ENCODE data around the gene RAP1GAP. TPM values are rescaled to one million over a fixed set of nuclear protein-coding genes. Genes with fewer than 3 reads are reported as not detected.
"Not testable (repeated sequence)": the region's sequence is repeated elsewhere in the genome, so short reads cannot be mapped to it uniquely, and the experiment has no call there.

The RAP1GAP gene
- total RNA-seq, 1 donor from 2014 or later: 2.2 TPM

DNA sequence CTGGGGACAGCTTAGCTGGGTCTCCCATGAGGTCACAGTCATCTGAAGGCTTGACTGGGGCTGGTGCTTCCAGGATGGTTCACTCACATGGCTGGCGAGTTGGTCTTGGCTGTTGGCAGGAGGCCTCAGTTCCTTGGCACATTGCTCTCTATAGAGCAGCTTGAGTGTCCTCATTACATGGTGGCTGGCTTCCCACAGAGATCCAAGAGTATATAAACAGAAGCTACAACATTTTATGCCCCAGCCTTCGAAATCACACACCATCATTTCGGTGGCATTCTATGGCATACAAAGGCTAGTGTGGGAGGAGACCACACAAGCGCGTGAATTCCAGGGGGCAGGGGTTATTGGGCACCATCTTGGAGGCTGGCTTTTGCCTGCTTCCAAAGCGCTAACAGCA lies 96.9 kb downstream of the RAP1GAP start:
- no peak for DNase-seq (ENCODE audit: low spot score)

DNA sequence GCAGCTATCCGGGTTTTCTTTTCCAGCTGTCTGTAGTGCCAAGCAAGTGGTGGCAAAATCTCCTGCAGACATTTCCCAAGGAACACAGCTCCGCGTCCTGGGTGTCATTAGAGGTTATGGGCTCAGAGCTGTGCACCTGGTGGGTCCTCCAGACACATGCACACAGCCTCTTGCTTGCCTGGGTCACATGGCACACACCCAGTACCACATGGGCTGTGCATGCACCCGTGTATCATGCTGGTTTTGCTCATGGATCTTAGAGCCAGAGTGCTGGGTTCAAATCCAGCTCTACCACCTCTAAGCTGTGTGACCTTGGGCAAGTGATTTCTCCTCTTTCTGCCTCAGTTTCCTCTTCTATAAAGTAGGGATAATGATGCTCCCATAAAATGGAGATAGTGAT lies 98.3 kb downstream of the RAP1GAP start:
- DNase-seq (ENCODE audit: low spot score): no peak

DNA sequence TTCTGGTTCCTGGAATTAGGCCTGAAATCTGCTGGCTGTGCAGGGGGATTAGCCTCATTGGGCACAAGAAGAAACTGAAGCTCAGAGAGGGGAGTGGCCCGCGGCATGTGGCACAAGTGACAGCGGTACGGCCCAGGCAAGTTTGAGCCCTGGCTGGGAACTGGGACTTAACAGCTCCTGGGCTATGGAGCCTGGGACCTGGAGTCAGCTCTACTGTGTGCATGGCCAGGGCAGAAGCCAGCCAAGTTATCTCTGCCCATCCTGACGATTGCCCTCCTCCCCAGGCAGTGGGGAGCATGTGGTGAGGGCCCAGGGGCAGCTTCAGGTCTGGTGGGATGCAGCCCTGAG lies 98.7 kb downstream of the RAP1GAP start:
- no peak for DNase-seq (ENCODE audit: low spot score)

DNA sequence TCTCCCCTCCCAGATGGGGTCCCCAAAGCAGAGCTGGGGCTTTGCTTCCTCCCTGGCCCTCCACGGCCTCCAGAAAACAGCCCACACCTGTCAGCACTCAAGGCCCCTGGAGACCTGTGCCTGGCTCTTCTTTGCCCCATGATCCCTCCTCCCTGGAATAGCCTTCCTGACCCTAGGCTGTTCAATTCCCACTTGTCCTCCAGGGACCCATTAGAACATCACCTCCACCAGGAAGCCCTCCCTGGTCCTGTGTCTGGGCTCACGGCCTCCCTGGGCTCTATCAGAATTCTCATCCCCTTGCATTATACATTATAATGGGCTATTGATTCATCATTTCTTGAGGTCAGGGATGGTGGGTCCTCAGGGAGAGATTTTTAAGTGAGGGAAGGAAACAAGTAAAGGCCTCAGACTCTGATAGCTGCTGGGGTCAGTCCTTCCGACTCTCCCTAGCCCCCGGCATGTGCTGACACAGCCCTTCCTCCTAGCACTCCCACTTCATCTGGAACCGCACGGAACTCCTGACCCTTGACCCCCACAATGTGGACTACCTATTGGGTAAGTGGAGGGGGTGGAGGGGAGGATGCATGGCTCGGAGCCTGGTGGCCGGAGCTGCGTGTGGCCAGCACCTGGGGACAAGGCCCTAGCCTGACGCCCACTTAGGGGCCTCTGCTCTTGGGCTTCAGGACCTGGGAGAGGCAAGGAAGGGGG lies 99.2 kb downstream of the RAP1GAP start:
- no peak for DNase-seq (ENCODE audit: low spot score)

DNA sequence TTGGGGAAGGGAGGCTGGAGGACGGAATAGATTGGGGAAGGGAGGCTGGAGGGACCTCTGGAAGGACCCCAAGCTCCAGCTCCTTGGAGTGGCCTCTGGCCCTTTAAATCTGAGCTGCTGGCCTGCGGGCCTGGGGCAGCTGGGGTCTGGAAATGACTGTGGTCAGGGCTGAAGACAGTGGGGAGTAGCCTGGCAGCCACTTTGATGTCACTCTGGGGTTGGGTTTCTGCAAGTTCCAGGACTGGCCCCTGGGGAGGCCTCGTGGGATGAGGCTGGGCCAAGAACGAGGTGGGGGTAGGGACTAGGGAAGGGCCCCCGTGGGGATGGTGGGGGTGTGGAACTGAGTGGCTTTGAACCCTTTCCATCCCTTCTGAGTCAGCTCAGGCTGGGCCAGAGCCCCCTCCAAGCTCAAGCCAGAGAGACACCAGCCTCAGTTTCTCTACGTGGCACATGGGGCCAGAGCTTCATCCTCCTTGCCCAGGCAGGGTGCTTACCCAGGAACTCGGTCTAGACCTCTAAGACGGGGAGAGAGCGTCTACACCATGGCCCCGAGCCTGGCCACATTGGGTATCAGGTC lies 100.3 kb downstream of the RAP1GAP start:
- no peak for DNase-seq (ENCODE audit: low spot score)

DNA sequence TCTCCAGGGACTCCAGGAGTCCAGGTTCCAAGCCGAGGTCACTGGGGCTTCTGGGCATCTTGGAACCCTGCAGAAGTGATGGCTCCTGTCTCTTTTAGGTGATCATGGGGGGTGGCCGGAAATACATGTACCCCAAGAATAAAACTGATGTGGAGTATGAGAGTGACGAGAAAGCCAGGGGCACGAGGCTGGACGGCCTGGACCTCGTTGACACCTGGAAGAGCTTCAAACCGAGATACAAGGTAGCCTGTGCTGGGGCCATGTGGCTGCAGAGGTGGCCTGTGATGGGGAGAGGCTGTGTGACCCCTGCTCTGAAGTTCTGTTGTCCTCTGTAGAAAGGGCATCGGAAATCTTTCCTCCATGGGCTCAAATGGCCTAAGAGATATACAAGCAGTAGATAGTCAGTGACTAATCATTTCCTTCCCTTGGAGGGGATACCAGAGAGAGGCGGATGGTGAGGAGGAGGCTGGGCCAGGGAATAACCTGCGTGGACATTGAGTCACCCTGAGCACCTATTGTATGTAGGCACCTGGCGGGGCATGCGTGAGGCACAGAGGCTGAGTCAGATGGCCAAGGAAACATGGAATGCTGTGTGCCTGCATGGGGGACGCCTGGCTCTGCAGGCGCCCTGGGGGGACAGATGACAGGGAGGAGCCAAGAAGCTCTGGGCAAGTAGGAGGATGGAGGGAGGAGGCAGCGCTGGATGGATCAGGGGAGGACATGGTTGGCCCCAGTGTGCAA lies 101.0 kb downstream of the RAP1GAP start:
- no peak for DNase-seq (ENCODE audit: low spot score)

DNA sequence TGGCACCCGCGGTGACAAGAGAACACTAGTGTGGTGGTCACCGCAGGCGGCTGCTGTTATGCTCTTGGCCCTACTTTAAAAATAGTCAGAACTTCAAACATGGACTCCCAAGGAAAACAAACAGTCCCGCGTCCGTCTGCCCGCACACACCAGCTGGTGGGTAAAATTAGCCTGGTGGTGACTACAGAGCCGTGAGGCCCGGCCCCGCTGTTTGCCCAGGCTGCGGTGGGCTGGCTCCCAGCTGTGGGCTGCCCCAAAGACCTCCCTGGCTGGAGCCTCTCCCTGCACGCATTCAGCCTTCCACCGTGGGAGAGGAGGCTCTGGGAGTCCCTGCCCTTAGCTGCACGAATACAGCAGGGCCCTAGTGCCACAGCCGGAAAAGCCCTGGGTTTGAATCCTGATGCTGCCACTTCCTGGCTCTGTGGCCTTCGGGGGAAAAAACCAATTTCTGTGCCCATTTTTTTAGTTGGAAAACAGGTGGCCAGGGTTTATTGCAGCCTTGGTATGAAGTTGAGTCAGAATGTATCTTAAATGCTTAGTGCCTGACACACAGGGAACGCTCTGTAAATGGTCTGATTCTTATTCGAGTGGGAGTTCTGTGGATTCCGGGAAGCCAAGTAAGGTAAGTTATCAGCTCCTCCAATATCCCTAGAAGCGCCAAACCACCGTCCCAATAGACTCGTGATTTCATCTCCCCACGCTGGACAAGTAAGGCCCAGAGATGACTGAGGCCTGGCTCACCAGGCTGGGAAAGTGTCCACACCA lies 101.7 kb downstream of the RAP1GAP start:
- DNase-seq (ENCODE audit: low spot score): no peak

DNA sequence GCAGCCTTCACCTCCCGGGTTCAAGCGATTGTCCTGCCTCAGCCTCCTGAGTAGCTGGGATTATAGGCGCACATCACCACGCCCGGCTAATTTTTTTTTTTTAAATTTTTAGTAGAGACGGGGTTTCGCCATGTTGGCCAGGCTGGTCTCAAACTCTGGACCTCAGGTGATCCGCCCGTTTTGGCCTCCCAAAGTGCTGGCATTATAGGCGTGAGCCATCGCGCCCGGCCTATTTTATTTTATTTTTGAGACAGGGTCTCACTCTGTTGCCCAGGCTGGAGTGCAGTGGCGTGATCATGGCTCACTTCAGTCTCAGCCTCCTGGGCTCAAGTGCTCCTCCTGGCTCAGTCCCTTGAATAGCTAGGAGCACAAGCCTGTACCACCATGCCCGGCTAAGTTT lies 102.8 kb downstream of the RAP1GAP start:
- not testable (repeated sequence) for DNase-seq (ENCODE audit: low spot score)

DNA sequence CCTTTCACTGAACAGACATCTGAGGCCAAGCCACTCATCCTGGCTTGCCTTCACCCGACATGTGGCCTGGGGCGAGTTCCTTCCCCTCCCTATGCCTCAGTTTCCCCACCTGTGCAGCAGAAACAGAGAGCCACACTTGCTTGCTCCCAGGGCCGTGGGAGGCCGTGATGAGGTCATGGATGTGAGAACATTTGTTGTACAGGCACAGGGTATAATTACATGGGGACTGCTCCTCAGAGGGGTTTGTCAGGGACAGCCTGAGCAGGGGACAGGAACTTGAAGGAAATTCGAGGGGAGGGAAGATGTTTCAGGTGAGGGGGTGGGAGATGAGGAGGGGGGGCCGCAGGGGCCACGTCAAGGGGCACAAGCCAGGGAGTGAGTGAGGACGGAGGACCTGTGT lies 103.9 kb downstream of the RAP1GAP start:
- DNase-seq (ENCODE audit: low spot score): no peak

DNA sequence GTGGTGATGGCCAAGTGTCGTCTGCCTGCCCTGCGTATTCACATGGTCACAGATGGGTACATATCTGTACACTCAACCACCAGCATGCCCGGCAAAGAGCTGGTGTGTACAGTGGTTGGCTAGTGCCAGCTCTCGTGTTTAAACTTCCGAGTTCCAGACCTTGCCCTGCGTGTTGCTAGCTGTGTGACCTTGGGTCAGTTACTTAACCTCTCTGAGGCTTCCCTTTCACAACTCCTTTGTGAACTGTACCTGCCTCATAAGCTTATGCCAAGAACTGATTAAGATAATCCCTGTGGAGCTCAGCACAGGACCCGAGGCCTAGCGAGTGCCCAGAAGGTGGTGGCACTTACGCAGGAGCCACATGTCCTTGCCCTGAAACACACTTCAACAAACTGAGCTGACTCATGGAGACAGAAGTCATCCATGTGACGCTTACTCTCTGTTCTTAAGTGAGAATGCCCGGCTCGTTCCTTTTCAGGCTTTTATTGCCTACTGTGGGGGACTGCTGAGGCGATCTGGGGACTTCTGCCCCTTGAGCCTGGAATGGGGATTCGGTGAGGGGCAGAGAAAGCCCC lies 104.5 kb downstream of the RAP1GAP start:
- no peak for DNase-seq (ENCODE audit: low spot score)

DNA sequence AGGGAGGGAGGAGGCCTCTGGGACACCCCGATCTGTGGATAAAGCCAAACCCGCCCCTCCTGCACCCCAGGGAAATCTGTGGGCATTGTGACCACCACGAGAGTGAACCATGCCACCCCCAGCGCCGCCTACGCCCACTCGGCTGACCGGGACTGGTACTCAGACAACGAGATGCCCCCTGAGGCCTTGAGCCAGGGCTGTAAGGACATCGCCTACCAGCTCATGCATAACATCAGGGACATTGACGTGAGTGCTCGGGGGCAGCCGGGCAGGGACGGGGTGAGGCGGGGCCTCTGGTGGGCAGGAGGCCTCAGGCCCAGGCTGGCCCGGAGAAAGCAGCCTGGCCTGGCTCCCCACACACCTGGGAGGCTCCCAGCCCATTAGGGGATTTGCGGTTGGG lies 105.2 kb downstream of the RAP1GAP start:
- no peak for DNase-seq (ENCODE audit: low spot score)

DNA sequence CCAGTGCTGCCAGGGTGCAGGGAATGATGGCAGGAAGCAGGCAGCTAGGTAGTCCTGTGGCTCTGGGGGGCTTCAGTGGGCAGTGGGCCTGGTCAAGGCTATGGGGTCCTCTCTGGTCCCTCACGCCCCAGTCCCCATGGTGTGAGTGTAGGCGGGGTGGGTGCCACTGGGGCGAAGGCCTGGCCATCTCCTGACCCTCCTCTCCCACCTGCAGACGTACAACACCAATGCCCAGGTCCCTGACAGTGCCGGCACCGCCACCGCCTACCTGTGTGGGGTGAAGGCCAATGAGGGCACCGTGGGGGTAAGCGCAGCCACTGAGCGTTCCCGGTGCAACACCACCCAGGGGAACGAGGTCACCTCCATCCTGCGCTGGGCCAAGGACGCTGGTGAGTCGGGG lies 106.3 kb downstream of the RAP1GAP start:
- no peak for DNase-seq (ENCODE audit: low spot score)

DNA sequence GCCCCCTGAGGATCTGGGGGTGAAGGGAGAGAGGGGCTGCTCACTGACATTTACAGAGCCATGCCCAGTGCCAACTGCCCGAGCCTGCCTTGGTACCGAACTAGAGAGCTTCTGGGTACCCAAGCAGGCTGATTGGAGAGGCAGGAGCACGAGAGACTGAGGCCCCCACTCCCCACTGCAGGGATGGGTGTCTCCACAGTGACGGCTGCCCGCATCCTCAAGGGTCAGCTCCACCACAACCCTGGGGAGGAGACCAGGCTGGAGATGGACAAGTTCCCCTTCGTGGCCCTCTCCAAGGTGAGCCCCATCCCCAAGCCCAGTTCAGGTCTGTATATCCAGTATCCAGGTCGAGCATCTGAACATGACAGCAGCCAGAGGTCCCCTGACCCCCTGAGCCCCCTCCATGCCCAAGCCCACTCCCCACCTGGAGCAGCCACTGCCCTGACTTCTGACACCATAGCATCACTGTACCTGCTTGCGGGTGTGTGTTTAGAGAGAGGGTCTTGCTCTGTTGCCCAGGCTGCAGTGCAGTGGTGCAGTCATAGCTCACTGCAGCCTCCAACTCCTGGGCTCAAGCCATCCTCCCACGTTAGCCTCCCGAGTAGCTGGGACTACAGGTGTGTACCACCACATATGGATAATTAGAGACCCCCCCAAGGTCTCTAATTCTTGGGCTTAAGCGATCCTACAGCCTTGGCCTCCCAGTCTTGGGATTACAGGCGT lies 108.1 kb downstream of the RAP1GAP start:
- DNase-seq (ENCODE audit: low spot score): no peak

DNA sequence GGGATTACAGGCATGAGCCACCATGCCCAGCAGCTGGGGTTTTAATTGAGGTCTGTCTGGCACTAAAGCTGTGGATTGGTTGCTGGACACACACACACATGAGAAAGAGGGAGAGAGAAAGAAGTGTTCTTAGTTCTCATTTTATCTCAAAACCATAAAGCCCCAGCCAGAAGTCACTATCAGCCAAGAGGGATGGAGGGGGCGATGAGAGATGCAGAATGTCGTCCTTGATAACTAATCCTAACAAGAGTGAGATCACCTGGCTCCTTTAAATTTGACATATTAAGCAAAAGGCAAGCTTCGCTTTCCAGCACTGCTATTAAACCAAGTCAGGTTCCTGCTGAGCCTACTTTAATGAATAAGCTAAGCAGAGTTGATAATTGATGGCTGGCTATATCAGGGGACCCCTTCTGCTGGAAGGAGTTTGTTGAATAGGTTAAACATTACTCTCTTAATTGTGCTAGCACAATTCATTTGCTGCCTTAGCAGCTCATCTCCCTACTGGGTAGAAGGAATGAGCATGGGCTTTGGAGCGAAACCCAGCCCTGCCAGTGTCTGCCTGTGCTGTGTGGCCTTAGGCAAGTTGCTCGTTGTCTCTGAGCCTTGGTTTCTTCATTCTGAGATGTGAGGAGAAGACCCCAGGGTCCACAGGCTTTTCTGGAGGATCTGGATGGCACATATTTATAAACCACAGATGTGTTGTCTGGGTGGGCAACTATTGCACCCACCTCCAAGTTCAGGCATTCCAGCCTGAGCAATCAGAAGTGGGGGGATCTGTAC lies 109.2 kb downstream of the RAP1GAP start:
- DNase-seq (ENCODE audit: low spot score): no peak

DNA sequence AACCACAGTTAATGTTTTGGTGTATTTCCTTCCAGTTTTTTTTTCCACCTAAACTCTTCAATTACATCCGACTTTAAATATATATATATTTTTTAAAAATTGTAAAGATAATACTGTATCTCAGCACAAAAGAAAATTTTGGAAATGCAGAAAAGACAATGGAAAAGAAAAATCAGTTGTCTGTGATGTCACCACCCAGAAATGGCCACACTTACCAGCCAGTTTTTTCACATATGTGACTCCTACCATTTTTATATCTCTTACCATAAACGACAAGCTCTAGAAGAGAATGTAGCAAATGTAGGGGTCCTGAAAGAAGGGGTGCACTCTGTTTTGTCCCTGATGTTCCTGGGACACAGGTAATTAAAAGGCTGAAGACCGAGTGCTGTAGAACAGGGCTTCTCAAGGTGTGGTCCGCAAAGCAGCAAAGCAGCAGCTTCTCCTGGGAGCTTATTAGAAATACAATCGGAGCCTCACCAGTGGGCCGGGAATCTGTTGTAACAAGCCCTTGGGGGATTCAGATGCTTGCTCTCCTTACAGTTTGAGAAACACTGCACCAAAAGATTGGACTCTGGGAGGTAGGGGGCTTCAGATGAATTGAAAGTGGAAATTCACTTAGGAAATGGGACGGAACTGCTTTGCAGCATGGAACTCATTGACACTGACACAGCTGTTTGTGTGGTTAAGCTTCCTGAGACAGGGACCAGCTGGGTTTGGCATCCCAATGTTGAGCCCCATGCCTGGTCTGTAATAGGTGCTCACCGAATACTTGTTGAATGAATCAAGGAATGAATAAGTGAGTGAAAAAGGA lies 115.8 kb downstream of the RAP1GAP start:
- no peak for DNase-seq (ENCODE audit: low spot score)

DNA sequence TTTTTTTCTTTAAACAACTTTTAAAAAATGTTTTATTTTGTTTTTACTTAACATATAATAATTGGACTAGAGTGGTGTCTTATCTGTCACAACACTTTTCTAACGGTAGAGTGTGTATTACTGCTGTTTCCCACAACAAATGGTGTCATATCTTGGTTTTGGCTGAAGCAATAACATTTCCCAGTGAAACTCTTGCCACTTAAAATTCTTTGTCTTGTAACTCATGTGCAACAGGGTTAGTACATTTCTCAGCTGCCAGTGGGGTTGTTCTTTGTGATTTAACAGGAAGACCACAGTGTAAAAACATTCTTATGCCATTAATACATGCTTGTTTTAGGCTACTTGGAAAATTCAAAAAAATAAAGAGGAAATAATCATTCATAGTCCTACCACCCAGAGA lies 116.4 kb downstream of the RAP1GAP start:
- peak; percentile 17 for DNase-seq (ENCODE audit: low spot score)

DNA sequence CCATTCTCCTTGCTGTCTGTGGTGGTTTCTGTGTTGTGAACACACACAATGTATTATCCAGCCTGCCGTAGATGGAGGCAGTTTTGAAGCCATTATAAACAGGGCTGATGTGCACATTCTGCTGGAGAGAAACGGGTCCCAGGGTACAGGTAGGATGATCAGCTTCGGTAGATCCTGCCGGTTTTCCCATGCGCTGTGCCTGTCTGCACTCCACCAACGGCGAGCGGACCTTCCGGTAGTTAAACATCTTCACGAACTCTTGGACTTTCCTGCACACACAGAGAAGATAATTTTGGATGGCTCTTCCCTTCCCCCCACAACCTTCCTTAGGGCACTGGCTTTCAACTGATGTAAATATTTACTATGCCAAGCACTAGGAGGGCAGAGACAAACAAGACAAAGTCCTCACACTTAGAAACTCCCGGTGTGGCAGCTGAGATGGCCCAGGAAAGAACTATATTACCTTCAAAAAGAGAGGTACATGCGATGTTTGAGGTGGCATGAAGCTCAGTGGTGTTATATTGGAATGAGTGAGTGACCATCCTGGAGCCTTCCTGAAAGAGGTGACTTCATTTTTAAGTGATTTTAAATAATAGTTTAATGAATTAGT lies 118.2 kb downstream of the RAP1GAP start:
- no peak for DNase-seq (ENCODE audit: low spot score)

DNA sequence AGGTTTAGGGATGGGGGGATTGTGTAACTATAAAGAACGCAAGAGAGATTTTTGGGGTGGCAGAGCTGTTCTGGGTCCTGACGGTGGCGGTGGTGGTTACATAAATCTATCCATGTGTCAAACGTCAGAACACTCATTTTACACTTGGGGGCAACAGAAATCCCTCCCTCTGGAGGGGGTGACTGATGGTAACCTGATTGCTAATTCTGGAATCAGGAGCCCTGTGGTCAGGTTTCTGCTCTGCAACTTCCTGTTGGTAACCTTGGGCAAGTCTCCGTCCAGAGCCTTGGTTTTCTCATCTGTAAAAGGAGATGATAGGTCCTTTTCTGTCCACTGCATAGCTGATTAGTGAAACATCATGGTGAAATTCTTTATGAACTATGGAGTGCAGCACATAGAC lies 119.1 kb downstream of the RAP1GAP start:
- no peak for DNase-seq (ENCODE audit: low spot score)

DNA sequence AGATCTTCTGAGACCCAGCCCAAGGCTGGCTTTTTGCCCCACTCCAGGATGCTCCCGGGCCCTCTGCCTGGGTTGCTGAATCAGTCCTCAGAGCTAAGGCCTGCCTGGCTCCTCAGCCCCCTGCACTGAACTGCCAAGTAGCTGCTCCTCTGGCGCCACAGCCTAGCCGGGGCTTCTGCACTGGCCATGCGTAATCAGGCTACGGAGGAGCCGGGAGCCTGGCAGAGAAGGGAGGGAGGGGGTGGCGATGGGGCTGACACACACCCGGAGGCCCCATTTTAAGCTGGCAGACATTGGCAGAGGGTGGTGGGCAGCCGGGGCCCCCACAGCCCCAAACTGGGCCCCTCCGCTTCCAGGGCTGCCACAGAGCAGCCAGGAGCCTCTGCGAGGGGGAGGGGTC lies 121.3 kb downstream of the RAP1GAP start:
- DNase-seq (ENCODE audit: low spot score): no peak
